ENCODE data around the gene TM6SF1.
"Not testable (repeated sequence)": the region's sequence is repeated elsewhere in the genome, so short reads cannot be mapped to it uniquely, and the experiment has no call there.

- TF ChIP-seq POLR2A, CTCF (IDR thresholded peaks at IDR 0.05): not testable (repeated sequence)
These were observed 15.5 kb upstream of the TM6SF1 start for GRCh38 chr15:83091965-83092308.
